HG03025 (cell line): ENCODE data around the gene PHETA1.
"Not testable (repeated sequence)": the region's sequence is repeated elsewhere in the genome, so short reads cannot be mapped to it uniquely, and the experiment has no call there.

Source experiments
- ATAC-seq: cut with Tn5 transposase; IDR thresholded peaks from one replicate; pipeline ENCODE4 v1.9.1; 2021; ENCODE audit warnings: mild to moderate bottlenecking, moderate library complexity; ENCODE audit not compliant: unreplicated experiment, low FRiP score

Gene PHETA1

DNA sequence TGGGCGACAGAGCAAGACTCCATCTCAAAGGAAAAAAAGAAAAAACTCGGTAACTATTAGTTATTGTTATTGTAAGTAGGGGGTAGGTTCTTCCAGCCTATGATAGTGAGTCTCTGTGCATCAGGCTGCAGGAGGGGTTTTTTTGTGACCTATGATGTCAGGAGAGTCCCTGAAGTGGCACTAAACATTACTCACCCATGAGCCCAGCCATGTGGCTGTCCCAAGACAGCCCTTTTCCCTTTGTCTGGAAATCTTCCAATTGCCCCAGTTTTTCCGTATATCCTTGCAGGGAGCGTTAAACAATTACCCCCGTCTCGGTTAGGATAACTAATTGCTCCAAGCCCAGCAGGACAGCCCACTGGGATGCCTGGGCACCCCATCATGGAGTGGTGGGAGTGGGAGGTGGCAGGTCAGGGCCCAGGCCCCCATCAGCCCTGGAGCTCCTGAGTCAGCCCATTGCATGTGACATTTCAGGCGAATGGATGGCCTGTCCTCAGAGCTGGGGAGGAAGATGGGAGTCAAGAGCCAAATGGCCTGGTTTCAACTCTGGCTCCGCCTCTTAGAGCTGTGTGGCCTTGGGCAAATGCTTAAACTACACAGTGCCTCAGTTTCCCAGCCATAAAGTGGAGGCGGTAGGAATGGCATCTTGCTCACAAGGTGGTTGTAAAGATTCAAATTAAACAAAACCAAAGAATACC lies 16.4 kb downstream of the PHETA1 start:
- ATAC-seq, result no peak

GRCh38 chr12:111351026-111351425 lies 17.9 kb downstream of the PHETA1 start:
- ATAC-seq, result no peak

DNA sequence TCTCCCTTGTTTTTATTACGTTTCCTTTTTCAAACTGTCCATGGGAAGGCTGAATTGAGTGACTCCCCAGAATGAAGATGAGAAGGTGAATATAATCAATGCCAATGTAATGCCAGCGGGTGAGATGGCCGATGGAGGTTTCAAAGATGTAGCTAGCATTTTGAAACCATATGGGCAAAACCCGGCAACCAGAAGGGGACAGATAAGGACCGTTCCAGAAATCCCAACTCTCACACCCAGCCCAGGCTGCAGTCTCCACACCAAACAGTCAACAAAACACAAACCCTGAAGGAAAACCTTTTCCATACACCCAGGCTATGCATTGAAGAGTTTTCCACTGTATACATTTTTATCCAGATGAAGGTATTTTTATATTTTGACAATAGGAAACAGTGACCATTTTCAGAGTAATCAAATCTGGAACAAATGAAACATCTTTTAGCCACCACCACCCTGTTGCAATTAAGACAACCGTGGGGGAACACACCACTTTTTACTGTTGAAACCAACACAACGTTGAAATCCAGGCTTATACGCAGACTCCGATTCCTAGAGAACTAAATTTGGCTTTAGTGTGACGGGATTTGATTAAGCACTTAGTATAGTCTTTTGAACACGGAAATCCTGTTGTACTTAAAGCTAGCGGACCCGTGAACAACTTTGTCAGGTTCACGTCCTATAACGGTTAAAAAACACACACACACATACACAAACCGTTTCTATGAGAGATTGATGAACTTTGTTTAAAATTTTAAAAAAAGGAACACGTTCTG lies 19.0 kb downstream of the PHETA1 start:
- no peak for ATAC-seq

DNA sequence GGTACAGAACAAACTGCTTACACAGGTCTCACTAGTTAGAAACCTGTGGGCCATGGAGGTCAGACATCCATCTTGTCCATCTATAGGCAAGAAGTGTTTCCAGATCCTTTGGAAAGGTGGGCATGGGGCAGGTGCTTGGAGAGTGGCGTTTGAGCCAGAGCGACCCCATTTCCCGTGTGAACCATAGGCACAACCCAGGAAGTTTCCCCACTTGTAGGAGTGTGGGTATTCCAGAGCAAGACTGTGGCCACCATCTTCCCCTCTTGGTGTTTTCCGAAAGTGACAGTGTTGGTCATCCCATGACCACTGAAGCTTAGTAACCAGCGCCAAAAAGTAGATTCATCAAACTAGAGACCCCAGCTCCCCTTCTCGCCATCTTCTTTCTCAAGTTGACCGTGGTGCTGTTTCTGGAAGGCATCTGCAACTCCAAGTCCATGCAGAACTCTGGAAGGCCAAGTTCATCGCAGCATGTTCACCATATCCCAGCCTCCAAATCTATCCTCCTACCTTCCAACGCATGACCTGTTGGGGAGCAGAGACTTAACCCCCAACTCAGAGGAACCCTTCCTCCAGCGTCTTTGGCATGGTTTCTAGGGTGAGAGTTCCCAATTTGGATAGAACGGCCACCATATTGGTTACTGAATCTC lies 19.7 kb downstream of the PHETA1 start:
- no peak for ATAC-seq

- no peak for ATAC-seq
Observed at GRCh38 chr12:111347891-111348644, 20.8 kb downstream of the PHETA1 start.

- no peak for ATAC-seq
Observed at GRCh38 chr12:111344254-111344875, 24.5 kb downstream of the PHETA1 start.

- ATAC-seq, result no peak
Observed at GRCh38 chr12:111343181-111343580, 25.7 kb downstream of the PHETA1 start.

DNA sequence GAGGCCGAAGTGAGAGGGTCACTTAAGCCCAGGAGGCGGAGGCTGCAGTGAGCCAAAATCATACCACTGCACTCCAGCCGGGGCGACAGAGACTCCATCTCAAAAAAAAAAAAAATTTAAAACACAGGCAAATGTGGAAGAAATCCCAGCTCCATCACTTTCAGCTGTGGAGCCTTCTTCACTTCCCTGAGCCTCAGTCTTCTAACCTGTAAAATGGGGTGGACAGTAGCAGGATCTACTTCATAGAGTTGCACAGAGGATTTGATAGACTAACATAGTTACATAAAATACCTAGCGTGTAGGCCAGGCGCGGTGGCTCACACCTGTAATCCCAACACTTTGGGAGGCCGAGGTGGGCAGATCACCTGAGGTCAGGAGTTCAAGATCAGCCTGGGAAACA lies 26.5 kb downstream of the PHETA1 start:
- no peak for ATAC-seq

GRCh38 chr12:111341426-111342065 lies 27.3 kb downstream of the PHETA1 start:
- no peak for ATAC-seq

DNA sequence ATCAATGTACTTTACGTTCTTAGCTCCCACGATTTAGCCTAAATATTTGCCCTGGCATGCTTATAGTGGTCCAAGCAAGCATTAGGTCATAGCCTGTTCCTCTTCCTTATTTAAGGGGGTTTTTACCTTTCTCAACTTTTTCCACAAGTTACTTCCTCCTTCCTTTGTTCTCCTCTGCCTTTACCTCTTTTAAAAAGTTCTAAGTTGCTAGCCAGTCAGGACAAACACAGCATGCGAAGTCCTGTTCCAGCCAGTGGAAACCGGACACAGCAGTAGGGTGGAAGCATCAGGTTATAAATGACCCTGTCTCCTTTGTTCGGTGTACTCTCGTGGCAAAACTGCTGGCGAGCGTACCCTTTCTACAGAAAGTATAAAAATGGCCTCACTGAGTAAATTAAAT lies 28.2 kb downstream of the PHETA1 start:
- ATAC-seq, result not testable (repeated sequence)

DNA sequence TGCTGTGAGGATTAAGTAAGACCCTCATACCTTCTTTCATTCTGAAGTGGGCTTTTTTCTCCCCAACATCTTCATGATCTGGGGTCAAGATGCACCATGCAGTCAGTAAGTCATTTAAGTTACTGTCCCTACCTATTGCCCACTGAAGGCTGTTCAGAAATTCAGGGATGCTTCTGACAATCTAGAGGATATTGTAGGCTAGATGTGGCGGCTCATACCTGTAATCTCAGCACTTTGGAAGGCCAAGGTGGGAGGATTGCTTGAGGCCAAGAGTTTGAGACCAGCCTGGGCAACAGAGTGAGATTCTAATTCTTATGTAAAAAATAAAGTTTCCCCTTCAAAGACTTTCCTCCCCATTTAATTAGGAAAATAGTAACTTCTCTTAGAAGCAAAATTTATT lies 28.7 kb downstream of the PHETA1 start:
- ATAC-seq, result no peak

GRCh38 chr12:111339321-111339938 lies 29.5 kb downstream of the PHETA1 start:
- no peak for ATAC-seq

DNA sequence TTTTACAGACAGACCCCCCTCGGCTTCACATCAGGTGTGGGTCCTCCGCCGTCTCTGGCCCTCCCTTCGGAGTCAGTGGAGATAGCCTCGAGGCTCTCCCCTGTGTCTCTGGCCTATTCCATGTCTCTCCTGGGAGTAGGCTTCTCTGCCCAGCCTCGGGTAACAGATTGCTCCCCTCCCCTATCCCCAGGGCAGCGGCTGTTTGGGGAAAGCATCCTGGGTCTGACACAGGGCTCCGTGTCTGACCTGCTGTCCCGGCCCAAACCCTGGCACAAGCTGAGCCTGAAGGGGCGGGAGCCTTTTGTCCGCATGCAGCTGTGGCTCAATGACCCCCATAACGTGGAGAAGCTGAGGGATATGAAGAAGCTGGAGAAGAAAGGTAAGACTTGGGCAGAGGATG lies 30.8 kb downstream of the PHETA1 start:
- ATAC-seq, result no peak

GRCh38 chr12:111337371-111337770 lies 31.5 kb downstream of the PHETA1 start:
- no peak for ATAC-seq

GRCh38 chr12:111336411-111336810 lies 32.5 kb downstream of the PHETA1 start:
- not testable (repeated sequence) for ATAC-seq

DNA sequence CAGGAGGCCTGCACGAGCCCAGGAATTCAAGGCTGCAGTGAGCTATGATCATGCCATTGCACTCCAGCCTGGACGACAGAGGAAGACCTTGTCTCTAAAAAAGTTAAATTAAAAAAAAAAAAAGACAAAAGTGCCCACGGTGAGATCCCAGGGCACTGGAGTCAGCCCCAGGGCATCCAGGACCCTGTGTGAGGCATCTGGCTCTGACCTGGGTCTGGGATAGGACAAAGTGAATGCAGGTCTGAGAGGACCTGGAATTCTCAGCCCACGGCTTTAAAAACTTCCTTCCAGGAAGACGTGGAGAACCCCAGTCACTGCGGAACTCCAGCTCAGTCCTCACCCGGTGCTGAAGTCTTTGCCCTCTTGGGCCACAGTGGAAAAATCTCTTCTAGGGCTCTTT lies 33.1 kb downstream of the PHETA1 start:
- no peak for ATAC-seq

- not testable (repeated sequence) for ATAC-seq
Observed at GRCh38 chr12:111335301-111335700, 33.6 kb downstream of the PHETA1 start.

GRCh38 chr12:111334393-111334915 lies 34.4 kb downstream of the PHETA1 start:
- no peak for ATAC-seq
